Adrenal gland (tissue), 5 donors: ENCODE results near the gene SERPINA1.
"Not testable (repeated sequence)": the region's sequence is repeated elsewhere in the genome, so short reads cannot be mapped to it uniquely, and the experiment has no call there.

Source experiments
- CTCF ChIP-seq, 6 experiments: fragments of 450-650 bp in 4 of 6; fragments of 200-600 bp in 2 of 6; sonication (generic) in 1 of 6; IDR thresholded peaks; 1 replicate in 5 of 6; 2 replicates in 1 of 6; pipeline versions ENCODE4 v1.5.1 to v1.8.0; 2016 to 2021; ENCODE audit warnings: antibody characterized with exemption in 6 of 6, mild to moderate bottlenecking in 2 of 6, moderate library complexity in 1 of 6
- POLR2A ChIP-seq, 2 donors: fragments of 450-650 bp; IDR thresholded peaks; one replicate each; pipeline ENCODE4 v1.6.1; 2017; ENCODE audit warnings: antibody characterized with exemption in 2 of 2, mild to moderate bottlenecking in 2 of 2, moderate library complexity in 1 of 2
- donor health status: DM: no; HTN: no; CAD: no.

- not testable (repeated sequence) for TF ChIP-seq POLR2A, CTCF (IDR thresholded peaks at IDR 0.05)
These were observed 42.2 kb downstream of the SERPINA1 start for GRCh38 chr14:94346065-94346786.
